Urinary bladder (tissue), 4 donors: ENCODE measurements around the gene ZDHHC12. TPM values are rescaled to one million over a fixed set of nuclear protein-coding genes. Genes with fewer than 3 reads are reported as not detected.

ENCODE experiments used
- DNase-seq: peaks from one replicate; pipeline ENCODE4 v3.0.0-alpha.2; 2015; ENCODE audit errors: extremely low spot score
- H3K27ac ChIP-seq: one replicate; pipeline ENCODE4 v1.5.1; 2013; ENCODE audit warnings: low read depth, mild to moderate bottlenecking, moderate library complexity
- H3K36me3 ChIP-seq: one replicate; pipeline ENCODE4 v1.6.1; 2013; ENCODE audit warnings: mild to moderate bottlenecking, moderate library complexity; ENCODE audit not compliant: insufficient read depth
- H3K4me1 ChIP-seq: one replicate; pipeline ENCODE4 v1.6.1; 2013; ENCODE audit warnings: mild to moderate bottlenecking, moderate library complexity; ENCODE audit not compliant: insufficient read depth
- H3K4me3 ChIP-seq: one replicate; pipeline ENCODE4 v1.5.1; 2013; ENCODE audit warnings: low read depth, low read length
- WGBS: extraction: QIAGEN DNeasy Blood & Tissue Kit; methylation state at CpG from one replicate; pipeline ENCODE4 v1.1.7; 2013; 5-methylcytosine and 5-hydroxymethylcytosine counted together
- polyA plus RNA-seq: library from polyadenylated mRNA; stranded (reverse); fragments of 200-250 nt; gene quantifications from one replicate; pipeline ENCODE4 v1.2.3, GENCODE V29; 2013
- total RNA-seq: library from RNA; depleted of rRNA; stranded (reverse); fragments of >200 nt; gene quantifications from one replicate; pipeline ENCODE4 v1.2.3, GENCODE V29; 2014
- donor health status: healthy with polysubstance abuse.
- donor health status: healthy.

Gene ZDHHC12, protein sequence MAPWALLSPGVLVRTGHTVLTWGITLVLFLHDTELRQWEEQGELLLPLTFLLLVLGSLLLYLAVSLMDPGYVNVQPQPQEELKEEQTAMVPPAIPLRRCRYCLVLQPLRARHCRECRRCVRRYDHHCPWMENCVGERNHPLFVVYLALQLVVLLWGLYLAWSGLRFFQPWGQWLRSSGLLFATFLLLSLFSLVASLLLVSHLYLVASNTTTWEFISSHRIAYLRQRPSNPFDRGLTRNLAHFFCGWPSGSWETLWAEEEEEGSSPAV
- 6.3 TPM for total RNA-seq
- polyA plus RNA-seq: 35.5 TPM

DNA sequence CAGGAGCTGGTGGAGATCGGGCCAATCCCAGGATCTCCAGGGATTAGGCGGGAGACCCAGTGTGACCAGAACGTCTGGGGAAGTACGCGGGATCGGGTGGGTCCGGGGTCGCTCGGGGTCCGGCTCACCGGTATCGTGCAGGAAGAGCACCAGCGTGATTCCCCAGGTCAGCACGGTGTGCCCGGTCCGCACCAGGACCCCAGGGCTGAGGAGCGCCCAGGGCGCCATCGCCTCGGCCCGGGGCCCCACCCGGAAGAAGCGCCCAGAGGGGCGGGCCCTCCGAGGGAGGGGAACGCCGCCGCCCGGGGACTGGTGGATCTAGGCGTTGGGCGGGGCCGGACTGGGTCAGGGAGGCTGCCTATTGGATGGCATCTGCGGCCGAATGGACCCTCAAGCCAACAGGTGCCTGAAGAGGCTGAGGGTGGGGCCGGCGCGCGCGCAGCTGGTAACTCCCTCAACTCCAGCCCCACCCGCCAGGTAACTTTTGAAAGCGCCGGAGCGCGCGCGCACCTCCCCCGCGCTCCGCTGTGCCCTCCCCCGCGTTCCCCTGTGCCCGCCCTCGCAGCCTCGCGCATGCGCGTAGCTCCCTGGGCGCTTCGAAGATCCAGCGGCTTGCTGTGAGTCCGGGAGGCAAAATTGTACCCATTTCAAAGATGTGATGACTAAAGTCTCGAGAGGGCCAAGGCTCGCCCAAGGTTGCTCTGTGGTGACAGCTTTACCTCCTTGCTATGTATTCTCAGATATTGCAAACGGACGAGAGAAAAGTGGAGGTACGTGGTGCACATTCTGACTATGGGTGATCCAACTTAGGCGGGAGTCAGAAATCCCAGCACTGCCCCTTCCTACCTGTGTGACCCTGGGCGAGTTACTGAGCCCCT lies at the start of gene ZDHHC12:
Gene ZDHHC12 (minus strand): TSS at position 262 of the 878 bp plus-strand sequence. CDS start 34 bp downstream, at position 228.
- Histone ChIP-seq H3K4me1 (no peaks in the 10 kb centered on the region), H3K36me3 (no peaks in the 10 kb centered on the region), H3K4me3 (peak within 1 kb of the TSS; percentile 64), H3K27ac (peak within 1 kb of the TSS; percentile 69)
- peak; percentile 77 for DNase-seq
- WGBS: 2% methylated on average over 68 of the region's 68 CpGs

DNA sequence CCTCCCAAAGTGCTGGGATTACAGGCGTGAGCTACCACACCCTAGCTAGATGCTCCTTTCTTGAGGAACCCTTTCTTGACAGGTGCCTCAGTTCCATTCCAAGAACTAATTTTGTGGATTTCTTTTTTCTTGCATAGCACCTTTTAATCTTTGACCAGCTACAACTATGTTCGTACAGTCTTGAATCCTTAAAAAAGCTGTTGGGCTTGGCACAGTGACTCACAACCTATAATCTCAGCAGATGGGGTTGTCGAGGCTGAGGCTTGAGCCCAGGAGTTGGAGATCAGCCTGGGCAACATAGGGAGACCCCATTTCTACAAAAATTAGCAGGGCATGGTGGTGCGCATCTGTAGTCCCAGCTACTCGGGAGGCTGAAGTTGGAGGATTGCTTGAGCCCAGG lies 49.1 kb upstream of the ZDHHC12 start:
- DNase-seq: no peak
- no peak overlapping the region for H3K27ac ChIP-seq
- WGBS: 82% methylated on average over 5 of the region's 5 CpGs
- H3K4me1 ChIP-seq: peaks cover 4% of the 10 kb centered on the region
- H3K36me3 ChIP-seq: no peaks in the 10 kb centered on the region
- H3K4me3 ChIP-seq: no peak overlapping the region

DNA sequence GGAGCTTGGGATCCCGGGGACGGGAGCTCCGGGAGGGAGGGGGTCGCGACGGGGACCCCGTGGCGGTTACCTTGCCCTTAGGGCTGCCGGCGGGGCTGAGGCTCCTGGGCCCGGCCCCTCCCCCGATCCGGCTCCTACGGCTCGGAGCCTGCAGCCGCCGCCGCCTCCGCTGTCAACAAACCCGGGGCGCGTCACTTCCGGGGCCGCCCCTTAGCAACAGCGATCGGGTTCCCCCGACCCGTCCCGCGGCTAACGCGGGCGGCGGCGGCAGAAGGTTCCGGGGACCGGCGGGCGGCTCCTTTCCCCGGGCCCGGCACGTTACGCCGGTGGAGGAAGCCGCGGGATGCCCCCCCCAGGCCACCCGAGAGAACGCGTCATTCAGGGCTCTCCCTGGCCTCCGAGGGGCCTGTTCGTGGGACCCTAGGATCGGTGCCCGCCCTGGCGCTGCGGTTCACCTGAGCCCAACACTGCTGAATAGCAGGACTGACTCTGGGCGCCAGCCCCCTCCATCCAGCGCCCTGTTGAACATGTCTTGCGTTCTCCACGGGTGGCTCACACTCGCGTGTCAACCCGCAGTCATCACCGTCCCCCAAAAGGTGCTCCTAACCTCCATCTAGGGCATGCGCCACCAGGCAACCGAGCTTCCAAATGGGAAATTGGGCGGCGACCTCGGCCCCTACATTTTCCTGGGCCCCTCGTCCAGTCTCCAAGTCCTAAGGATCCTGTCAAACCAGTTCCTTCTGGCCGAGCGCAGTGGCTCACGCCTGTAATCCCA lies 48.0 kb upstream of the ZDHHC12 start, which contains the start of gene ZER1:
Gene ZER1 (minus strand): TSS at position 183 of the 775 bp plus-strand sequence. CDS start 16,362 bp downstream, outside the sequence.
- peaks cover 4% of the 10 kb centered on the region for H3K4me1 ChIP-seq
- H3K27ac ChIP-seq: peak within 1 kb of the TSS; percentile 95
- no peaks in the 10 kb centered on the region for H3K36me3 ChIP-seq
- under 1% methylated on average over 72 of the region's 72 CpGs for WGBS
- DNase-seq: peak; percentile 73
- peak within 1 kb of the TSS; percentile 95 for H3K4me3 ChIP-seq

DNA sequence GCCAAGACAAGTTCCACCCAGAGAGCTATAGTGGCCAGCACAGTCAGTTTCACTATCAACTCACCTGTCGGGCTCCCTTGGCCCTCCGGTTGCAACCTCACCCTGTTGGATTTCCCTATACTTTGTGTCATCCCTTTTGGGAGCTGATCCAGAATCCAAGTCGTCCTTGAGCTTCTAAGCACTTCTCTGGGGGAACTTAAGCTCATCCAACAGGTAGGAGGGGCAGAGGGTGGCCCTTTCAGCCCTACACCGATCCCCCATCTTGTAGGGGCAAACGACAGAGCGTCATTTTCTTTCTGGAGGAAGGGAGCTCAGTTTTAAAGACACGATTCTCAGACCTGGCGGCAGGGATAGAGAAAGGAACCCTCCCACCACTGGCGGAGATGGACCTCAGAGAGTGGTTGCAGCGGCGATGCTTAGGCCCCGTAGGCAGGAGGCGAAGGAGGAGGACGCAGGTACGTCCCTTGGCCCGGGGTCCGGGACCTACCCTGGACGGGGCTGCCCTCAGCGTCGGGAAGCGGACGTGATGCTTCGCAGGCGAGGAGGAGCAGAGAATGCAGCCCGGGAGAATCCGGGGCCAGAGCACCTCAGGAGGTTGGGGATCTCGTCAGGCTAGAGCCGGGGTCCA lies 47.3 kb upstream of the ZDHHC12 start:
- peaks cover 4% of the 10 kb centered on the region for H3K4me1 ChIP-seq
- H3K36me3 ChIP-seq: no peaks in the 10 kb centered on the region
- H3K27ac ChIP-seq: peak overlapping the region; percentile 87
- peak overlapping the region; percentile 95 for H3K4me3 ChIP-seq
- WGBS: 1% methylated on average over 28 of the region's 28 CpGs
- DNase-seq: no peak

DNA sequence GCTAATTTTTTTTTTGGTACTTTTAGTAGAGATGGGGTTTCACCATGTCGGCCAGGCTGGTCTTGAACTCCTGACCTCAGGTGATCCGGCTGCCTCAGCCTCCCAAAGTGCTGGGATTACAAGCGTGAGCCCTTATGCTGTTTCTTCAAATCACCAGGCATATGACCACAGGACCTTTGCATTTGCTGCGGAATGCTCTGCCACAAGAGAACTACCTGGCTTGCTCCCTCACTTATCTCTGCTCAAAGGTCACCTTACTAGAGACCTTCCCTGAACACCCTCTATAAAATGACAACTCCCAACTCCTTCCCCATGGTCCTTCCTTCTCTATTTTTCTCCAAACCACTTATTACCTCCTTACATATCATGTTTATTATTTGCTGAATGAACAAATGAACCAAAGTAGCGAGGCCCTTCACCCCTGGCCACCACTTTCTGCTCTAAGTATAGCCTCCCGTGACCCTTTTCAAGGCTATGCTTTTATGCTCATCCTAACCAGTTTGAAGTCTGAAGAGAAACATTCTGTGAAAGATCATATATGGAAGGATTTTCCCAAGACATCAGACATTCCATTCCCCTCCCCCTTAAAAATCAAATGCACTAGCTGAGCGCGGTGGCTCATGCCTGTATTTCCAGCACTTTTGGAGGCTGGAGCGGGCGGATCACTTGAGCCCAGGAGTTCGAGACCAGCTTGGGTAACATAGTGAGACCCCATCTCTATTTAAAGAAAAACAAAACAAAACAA lies 46.5 kb upstream of the ZDHHC12 start:
- Histone ChIP-seq H3K36me3 (no peaks in the 10 kb centered on the region), H3K4me1 (peaks cover 4% of the 10 kb centered on the region), H3K4me3 (peak overlapping the region; percentile 95), H3K27ac (no peak overlapping the region)
- DNase-seq: no peak
- 76% methylated on average over 11 of the region's 11 CpGs for WGBS

DNA sequence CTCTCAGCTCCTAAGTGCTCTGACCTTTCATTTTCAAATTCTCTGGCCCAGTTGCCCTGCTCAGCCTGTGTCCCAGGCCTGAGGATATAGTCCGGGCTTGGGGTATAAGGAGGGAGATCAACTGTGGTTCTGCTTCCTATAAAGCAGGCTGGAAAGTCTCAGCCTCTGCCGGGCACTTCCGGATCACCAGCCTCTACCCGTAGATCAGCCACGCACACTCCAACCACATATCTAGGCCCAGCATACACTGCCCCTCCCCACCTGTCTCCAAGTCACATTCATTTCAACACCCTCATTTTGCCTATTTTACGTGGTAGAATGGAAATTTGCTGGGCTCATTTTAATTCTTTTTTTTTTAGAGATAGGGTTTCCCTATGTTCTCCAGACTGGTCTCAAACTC lies 44.7 kb upstream of the ZDHHC12 start:
- Histone ChIP-seq H3K4me1 (peaks cover 4% of the 10 kb centered on the region), H3K36me3 (no peaks in the 10 kb centered on the region), H3K4me3 (no peak overlapping the region), H3K27ac (no peak overlapping the region)
- WGBS: 86% methylated on average over 6 of the region's 6 CpGs
- no peak for DNase-seq

DNA sequence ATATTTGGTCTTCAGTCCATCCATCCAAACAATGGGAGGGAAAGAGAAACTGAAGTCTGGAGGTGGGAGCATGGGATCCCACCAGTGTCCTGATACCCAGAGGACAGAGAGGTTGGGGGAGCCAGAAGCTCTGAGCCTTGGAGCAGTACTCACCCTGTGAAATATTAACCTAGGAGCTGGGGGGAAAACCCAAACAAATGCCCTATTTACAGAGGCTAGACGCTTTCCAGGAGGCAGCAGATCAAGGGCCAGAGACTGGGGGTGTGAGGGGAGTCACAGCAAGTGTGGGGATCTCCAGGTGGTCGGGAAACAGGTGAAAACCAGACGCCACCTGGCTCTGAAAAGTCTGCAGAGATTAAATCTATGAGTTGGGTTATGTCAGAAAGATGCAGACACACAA lies 41.6 kb upstream of the ZDHHC12 start:
- H3K36me3 ChIP-seq: no peaks in the 10 kb centered on the region
- no peak for DNase-seq
- no peak overlapping the region for H3K4me3 ChIP-seq
- 80% methylated on average over 3 of the region's 3 CpGs for WGBS
- H3K27ac ChIP-seq: no peak overlapping the region
- H3K4me1 ChIP-seq: no peaks in the 10 kb centered on the region

DNA sequence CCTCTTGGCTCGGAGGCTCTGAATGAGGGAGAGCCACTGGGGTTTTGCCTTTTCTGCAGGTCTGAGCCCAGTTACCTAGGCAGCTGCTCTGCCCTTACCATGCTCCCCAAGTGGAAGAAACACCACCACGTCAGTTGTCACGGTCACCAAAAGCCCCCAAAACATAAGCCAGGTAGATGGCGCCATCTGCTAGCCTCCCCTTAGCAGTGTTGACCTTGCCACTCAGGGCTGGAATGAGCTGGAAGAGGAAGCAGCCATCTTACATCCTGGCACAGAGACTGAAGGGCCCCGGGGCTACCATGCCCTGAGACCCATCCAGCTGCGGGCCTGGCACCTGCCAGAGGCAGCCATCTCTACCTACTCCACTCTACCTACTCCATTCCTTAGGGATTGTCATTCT lies 40.4 kb upstream of the ZDHHC12 start:
- no peaks in the 10 kb centered on the region for H3K4me1 ChIP-seq
- 85% methylated on average over 6 of the region's 6 CpGs for WGBS
- no peak for DNase-seq
- H3K36me3 ChIP-seq: no peaks in the 10 kb centered on the region
- no peak overlapping the region for H3K27ac ChIP-seq
- no peak overlapping the region for H3K4me3 ChIP-seq

DNA sequence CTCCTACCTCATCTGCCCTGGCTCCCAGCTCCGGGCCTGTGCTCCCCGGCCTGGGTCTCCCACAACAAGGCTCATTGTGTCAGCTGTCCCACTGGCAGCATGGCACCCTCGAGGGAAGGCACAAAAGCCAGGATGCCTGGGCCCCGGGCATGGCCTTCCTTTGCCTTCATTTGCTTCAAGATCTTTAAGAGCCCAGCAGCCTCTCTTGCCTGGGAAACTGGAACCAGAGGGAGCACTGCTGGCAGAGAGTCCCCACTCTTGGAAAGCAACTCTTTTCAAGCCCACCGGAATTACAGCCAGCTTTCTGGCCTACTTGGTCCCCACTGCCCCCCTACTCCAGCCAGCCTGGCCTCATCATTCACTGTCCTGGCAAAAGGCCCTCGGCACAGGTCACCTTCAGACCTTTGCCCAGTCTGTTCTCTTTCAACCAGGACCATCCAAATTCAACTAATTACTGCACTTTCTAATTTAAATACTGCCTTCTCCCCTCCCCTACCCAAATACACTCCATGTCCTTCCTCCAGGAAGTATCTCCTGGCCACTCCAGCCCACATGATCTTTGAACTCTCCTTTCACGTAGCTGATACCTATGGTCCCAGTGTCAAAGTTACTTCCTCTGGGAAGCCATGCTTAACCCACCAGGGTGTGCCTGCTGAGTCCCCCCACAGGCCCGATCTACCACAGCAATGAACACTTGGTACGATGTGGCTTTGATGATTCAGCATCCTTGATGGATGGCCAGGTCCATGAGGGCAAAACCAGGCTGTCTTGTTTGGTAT lies 38.9 kb upstream of the ZDHHC12 start:
- WGBS: 86% methylated on average over 9 of the region's 9 CpGs
- Histone ChIP-seq H3K36me3 (no peaks in the 10 kb centered on the region), H3K27ac (no peak overlapping the region), H3K4me1 (no peaks in the 10 kb centered on the region), H3K4me3 (no peak overlapping the region)
- no peak for DNase-seq

DNA sequence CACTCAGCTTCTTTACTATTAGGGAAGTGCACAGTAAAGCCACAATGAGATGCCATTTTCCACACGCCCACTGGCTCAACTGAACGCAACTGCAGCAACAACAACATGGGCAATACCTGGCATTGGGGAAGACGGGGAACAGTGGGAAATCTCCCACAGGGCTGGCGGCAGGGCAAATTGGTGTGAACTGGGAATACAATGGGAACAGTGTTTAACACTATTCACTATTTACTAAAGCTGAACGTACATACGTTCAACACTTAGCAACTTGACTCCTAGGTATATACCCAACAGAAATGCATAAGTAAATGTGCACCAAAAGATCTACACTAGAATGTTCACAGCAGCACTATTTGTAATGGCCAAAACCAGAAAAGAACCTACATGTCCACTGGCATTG lies 33.7 kb upstream of the ZDHHC12 start:
- Histone ChIP-seq H3K4me3 (no peak overlapping the region), H3K27ac (no peak overlapping the region), H3K4me1 (no peaks in the 10 kb centered on the region), H3K36me3 (peaks cover 1% of the 10 kb centered on the region)
- no peak for DNase-seq
- 90% methylated on average over 6 of the region's 6 CpGs for WGBS

DNA sequence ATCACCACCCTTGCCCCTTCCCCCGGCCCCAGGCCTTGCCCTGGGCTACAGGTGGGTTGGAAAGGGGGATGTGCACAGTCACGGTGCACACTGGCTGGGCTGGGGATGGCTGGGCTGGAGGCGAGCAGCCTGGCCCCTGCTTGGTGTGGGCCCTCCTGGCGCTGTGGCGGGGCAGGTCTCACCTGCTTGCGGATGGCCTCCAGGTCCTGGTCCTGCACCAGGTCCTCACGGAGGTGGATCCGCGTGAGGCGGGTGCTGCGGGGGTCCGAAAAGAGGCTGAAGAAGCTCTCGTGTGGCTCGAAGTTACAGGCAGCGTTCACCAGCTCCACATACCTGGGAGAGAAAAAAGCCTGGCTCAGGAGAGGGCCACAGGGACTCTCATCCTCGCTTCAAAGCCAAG lies 29.7 kb upstream of the ZDHHC12 start:
- no peak overlapping the region for H3K4me3 ChIP-seq
- DNase-seq: no peak
- 95% methylated on average over 16 of the region's 16 CpGs for WGBS
- no peaks in the 10 kb centered on the region for H3K4me1 ChIP-seq
- H3K36me3 ChIP-seq: peaks cover 10% of the 10 kb centered on the region
- no peak overlapping the region for H3K27ac ChIP-seq

DNA sequence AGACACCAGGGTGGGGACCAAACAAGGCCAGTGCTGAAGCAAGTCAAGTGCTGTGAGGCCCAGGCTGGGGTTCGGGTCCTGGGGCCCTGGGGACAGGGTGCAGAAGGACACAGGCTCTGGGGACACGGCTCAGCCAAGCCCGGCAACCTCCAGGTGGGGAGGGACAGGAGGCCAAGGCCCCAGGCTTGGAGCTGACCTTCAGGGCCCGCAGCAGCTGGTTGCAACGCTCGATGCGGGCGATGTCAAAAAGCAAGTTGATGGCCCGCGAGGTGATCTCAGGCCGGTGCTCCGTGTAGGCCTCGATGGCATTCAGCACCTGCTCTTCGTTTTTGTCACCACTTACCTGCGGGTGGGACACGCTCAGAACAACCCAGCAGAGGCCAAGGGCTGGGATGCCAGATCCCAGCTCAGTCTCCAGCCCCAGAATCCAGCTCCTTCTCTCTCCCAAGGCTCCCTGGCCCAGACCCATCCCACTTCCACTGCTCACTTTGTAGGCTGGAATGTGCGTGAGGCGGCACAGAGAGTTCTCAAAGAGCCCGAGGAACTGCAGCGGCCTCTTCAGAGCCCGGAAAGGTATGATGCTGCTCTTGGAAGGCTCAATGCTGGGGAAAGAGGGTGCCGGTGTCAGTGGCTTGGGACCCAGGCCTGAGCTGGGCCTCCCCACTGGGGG lies 27.1 kb upstream of the ZDHHC12 start:
- 95% methylated on average over 22 of the region's 22 CpGs for WGBS
- no peak for DNase-seq
- Histone ChIP-seq H3K4me3 (no peak overlapping the region), H3K27ac (no peak overlapping the region), H3K4me1 (no peaks in the 10 kb centered on the region), H3K36me3 (peaks cover 10% of the 10 kb centered on the region)
